HepG2 (cell line): ENCODE data around the gene SLC25A33. TPM values are rescaled to one million over a fixed set of nuclear protein-coding genes. Genes with fewer than 3 reads are reported as not detected.

Experiments
- ARNT2 ChIP-seq: sonication (generic); formaldehyde crosslinking; IDR thresholded peaks from 2 replicates; pipeline ENCODE4 v1.8.0; 2022; ENCODE audit warnings: mild to moderate bottlenecking, low read depth, missing genetic modification reagents, moderate library complexity
- DNMT1 ChIP-seq: sonication (generic); formaldehyde crosslinking; IDR thresholded peaks from 2 replicates; pipeline ENCODE4 v1.5.1; 2020; ENCODE audit warnings: mild to moderate bottlenecking, missing genetic modification reagents
- HNF4G ChIP-seq, 2 experiments: sonication (generic) in 1 of 2; formaldehyde crosslinking in 1 of 2; IDR thresholded peaks; 2 replicates each; pipeline versions ENCODE4 v1.4.0 to v1.6.1; 2011 to 2020; ENCODE audit warnings: borderline replicate concordance in 2 of 2, low read depth in 2 of 2, mild to moderate bottlenecking in 2 of 2, low read length in 1 of 2, missing genetic modification reagents in 1 of 2, moderate library complexity in 1 of 2
- ISX ChIP-seq: sonication (generic); formaldehyde crosslinking; conservative IDR thresholded peaks from 2 replicates; pipeline ENCODE4 v1.5.0; 2020; ENCODE audit warnings: missing genetic modification reagents
- MEF2D ChIP-seq: sonication (generic); formaldehyde crosslinking; IDR thresholded peaks from 2 replicates; pipeline ENCODE4 v1.5.1; 2020; ENCODE audit warnings: mild to moderate bottlenecking, missing genetic modification reagents
- TAF15 ChIP-seq: fragments of 200-400 bp; formaldehyde crosslinking; IDR thresholded peaks from one replicate; pipeline ENCODE4 v1.6.1; 2018; ENCODE audit warnings: mild to moderate bottlenecking, low read depth, low read length; ENCODE audit not compliant: poor library complexity, severe bottlenecking
- TBP ChIP-seq: sonication (generic); formaldehyde crosslinking; IDR thresholded peaks from 2 replicates; pipeline ENCODE4 v1.5.0; 2020; ENCODE audit warnings: missing genetic modification reagents
- ZNF101 ChIP-seq: sonication (generic); formaldehyde crosslinking; IDR thresholded peaks from 2 replicates; pipeline ENCODE4 v1.4.0; 2020; ENCODE audit warnings: mild to moderate bottlenecking, low read depth, missing genetic modification reagents, borderline replicate concordance
- ZNF251 ChIP-seq: sonication (generic); formaldehyde crosslinking; IDR thresholded peaks from 2 replicates; pipeline ENCODE4 v1.9.0; 2021; ENCODE audit warnings: mild to moderate bottlenecking, missing genetic modification reagents
- ZNF431 ChIP-seq: sonication (generic); formaldehyde crosslinking; IDR thresholded peaks from 2 replicates; pipeline ENCODE4 v1.9.0; 2022; ENCODE audit warnings: missing genetic modification reagents, low read depth, mild to moderate bottlenecking, borderline replicate concordance
- ZNF460 ChIP-seq: sonication (generic); formaldehyde crosslinking; IDR thresholded peaks from 2 replicates; pipeline ENCODE4 v1.5.1; 2020; ENCODE audit warnings: missing genetic modification reagents, mild to moderate bottlenecking, borderline replicate concordance
- ZNF557 ChIP-seq: sonication (generic); formaldehyde crosslinking; IDR thresholded peaks from 2 replicates; pipeline ENCODE4 v1.4.0; 2020; ENCODE audit warnings: missing genetic modification reagents
- ZNF766 ChIP-seq: sonication (generic); formaldehyde crosslinking; IDR thresholded peaks from 2 replicates; pipeline ENCODE4 v1.5.0; 2020; ENCODE audit warnings: missing genetic modification reagents, borderline replicate concordance
- polyA plus RNA-seq, 8 experiments: library from polyadenylated mRNA; depleted of rRNA in 3 of 8; stranded (reverse) in 7 of 8; unstranded in 1 of 8; fragments of >200 nt; fragmentation: Illumina TruSeq in 4 of 8; extraction: Trizol in 4 of 8; gene quantifications; 2 replicates each; pipeline versions ENCODE4 v1.2.1 to v1.2.3, GENCODE V29; 2011 to 2016; ENCODE audit warnings: low read depth in 4 of 8, missing spikeins in 1 of 8, mixed read lengths in 1 of 8; ENCODE audit not compliant: insufficient read depth in 1 of 8
- total RNA-seq, 5 experiments: library from RNA; depleted of rRNA; stranded (reverse); fragments of >200 nt; fragmentation: Illumina TruSeq; extraction: Trizol; gene quantifications; 2 replicates each; pipeline ENCODE4 v1.2.3, GENCODE V29; 2016; ENCODE audit warnings: low read depth in 1 of 5
- TF ChIP-seq, protein P1 (sequence below): sonication (generic); formaldehyde crosslinking; IDR thresholded peaks from 2 replicates; pipeline ENCODE4 v1.5.0; 2020; ENCODE audit warnings: missing genetic modification reagents
- TF ChIP-seq, protein P2 (sequence below): sonication (generic); formaldehyde crosslinking; IDR thresholded peaks from 2 replicates; pipeline ENCODE4 v1.5.1; 2020; ENCODE audit warnings: mild to moderate bottlenecking, missing genetic modification reagents, moderate library complexity
- TF ChIP-seq, protein P3 (sequence below): sonication (generic); formaldehyde crosslinking; IDR thresholded peaks from 2 replicates; pipeline ENCODE4 v1.4.0; 2020; ENCODE audit warnings: low read depth, mild to moderate bottlenecking, missing genetic modification reagents
- TF ChIP-seq, protein P4 (sequence below): sonication (generic); formaldehyde crosslinking; conservative IDR thresholded peaks from 2 replicates; pipeline ENCODE4 v1.8.0; 2022; ENCODE audit warnings: missing genetic modification reagents
- TF ChIP-seq, protein P5 (sequence below): sonication (generic); formaldehyde crosslinking; IDR thresholded peaks from 2 replicates; pipeline ENCODE4 v1.4.0; 2020; ENCODE audit warnings: mild to moderate bottlenecking, missing genetic modification reagents

SLC25A33 gene
- total and polyA plus RNA-seq, 2 of the 13 experiments (the other 11 are each of a cell fraction or from before 2014, with no cell fraction given) = 15.4 to 50.3 TPM

DNA sequence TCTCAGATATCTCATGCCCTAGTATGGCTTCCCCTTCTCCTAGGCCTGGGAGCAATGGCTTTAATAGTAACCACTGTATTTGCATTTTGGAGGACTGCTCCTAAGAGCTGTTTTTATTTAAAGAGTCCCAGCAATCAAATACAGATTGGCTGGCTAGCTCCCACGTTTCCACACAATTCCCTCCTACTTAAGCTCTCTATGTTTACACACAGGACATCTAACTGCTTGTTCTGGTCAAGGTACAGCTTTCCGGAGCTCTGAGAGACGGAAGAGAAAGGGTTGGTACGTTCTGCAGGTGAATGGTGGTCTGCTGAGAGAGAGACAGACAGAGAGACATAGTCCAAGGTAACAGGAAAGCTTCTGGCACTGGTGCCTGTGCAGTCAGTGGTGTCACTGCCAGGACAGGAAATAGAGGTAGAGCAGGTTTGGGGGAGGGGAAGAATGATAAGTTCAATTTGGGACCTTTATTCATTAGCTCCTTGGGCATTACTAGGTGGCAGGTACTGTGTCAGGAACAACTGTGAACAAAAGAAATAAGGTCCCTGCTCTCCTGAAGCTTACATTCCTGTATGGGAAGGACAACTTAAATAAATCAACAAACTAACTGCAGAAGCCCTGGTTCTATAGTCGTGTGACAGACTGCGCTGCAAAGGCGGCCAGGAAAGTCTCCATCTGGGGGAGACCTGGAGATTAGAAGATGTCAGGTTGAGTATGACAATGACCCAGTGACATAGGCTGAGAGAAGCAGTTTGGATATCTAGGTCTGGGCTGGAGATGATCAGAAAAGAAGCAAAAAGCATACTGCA is 1.2 kb upstream of the SLC25A33 start (continued):
- TF ChIP-seq ARNT2 (CRISPR knock-in tag) = no peak; the same call in 1 of the 2 replicates
- no peak for TF ChIP-seq TAF15
- TF ChIP-seq ZNF766 (CRISPR knock-in tag) = peak; percentile 53; the same call in 1 of the 2 replicates
- no peak for TF ChIP-seq TBP (CRISPR knock-in tag)
- peak; percentile 46; the same call in 1 of the 2 replicates for TF ChIP-seq ZNF101
- peak; percentile 22; the same call in 1 of the 2 replicates for TF ChIP-seq ZNF431
- TF ChIP-seq, protein P1, sequence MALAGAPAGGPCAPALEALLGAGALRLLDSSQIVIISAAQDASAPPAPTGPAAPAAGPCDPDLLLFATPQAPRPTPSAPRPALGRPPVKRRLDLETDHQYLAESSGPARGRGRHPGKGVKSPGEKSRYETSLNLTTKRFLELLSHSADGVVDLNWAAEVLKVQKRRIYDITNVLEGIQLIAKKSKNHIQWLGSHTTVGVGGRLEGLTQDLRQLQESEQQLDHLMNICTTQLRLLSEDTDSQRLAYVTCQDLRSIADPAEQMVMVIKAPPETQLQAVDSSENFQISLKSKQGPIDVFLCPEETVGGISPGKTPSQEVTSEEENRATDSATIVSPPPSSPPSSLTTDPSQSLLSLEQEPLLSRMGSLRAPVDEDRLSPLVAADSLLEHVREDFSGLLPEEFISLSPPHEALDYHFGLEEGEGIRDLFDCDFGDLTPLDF (CRISPR knock-in tag) = 0 out of 2 replicates have a peak, but pooled peaks have one; percentile 19
- peak; percentile 90 for TF ChIP-seq HNF4G (IDR thresholded peaks at IDR 0.05; ENCODE audit: borderline replicate concordance, low read depth, low read length)
- peak; percentile 59; the same call in 1 of the 2 replicates for TF ChIP-seq HNF4G (CRISPR knock-in tag; IDR thresholded peaks at IDR 0.05; ENCODE audit: borderline replicate concordance, low read depth)
- TF ChIP-seq, protein P2, sequence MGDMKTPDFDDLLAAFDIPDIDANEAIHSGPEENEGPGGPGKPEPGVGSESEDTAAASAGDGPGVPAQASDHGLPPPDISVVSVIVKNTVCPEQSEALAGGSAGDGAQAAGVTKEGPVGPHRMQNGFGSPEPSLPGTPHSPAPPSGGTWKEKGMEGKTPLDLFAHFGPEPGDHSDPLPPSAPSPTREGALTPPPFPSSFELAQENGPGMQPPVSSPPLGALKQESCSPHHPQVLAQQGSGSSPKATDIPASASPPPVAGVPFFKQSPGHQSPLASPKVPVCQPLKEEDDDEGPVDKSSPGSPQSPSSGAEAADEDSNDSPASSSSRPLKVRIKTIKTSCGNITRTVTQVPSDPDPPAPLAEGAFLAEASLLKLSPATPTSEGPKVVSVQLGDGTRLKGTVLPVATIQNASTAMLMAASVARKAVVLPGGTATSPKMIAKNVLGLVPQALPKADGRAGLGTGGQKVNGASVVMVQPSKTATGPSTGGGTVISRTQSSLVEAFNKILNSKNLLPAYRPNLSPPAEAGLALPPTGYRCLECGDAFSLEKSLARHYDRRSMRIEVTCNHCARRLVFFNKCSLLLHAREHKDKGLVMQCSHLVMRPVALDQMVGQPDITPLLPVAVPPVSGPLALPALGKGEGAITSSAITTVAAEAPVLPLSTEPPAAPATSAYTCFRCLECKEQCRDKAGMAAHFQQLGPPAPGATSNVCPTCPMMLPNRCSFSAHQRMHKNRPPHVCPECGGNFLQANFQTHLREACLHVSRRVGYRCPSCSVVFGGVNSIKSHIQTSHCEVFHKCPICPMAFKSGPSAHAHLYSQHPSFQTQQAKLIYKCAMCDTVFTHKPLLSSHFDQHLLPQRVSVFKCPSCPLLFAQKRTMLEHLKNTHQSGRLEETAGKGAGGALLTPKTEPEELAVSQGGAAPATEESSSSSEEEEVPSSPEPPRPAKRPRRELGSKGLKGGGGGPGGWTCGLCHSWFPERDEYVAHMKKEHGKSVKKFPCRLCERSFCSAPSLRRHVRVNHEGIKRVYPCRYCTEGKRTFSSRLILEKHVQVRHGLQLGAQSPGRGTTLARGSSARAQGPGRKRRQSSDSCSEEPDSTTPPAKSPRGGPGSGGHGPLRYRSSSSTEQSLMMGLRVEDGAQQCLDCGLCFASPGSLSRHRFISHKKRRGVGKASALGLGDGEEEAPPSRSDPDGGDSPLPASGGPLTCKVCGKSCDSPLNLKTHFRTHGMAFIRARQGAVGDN (CRISPR knock-in tag) = no peak
- TF ChIP-seq ZNF460 = no peak
- TF ChIP-seq, protein P3, sequence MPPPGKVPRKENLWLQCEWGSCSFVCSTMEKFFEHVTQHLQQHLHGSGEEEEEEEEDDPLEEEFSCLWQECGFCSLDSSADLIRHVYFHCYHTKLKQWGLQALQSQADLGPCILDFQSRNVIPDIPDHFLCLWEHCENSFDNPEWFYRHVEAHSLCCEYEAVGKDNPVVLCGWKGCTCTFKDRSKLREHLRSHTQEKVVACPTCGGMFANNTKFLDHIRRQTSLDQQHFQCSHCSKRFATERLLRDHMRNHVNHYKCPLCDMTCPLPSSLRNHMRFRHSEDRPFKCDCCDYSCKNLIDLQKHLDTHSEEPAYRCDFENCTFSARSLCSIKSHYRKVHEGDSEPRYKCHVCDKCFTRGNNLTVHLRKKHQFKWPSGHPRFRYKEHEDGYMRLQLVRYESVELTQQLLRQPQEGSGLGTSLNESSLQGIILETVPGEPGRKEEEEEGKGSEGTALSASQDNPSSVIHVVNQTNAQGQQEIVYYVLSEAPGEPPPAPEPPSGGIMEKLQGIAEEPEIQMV (CRISPR knock-in tag) = peak; percentile 66; the same call in 1 of the 2 replicates
- TF ChIP-seq, protein P4, sequence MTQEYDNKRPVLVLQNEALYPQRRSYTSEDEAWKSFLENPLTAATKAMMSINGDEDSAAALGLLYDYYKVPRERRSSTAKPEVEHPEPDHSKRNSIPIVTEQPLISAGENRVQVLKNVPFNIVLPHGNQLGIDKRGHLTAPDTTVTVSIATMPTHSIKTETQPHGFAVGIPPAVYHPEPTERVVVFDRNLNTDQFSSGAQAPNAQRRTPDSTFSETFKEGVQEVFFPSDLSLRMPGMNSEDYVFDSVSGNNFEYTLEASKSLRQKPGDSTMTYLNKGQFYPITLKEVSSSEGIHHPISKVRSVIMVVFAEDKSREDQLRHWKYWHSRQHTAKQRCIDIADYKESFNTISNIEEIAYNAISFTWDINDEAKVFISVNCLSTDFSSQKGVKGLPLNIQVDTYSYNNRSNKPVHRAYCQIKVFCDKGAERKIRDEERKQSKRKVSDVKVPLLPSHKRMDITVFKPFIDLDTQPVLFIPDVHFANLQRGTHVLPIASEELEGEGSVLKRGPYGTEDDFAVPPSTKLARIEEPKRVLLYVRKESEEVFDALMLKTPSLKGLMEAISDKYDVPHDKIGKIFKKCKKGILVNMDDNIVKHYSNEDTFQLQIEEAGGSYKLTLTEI = no peak
- no peak for TF ChIP-seq DNMT1
- TF ChIP-seq MEF2D (CRISPR knock-in tag) = peak; percentile 92
- TF ChIP-seq ZNF557 (CRISPR knock-in tag) = no peak
- TF ChIP-seq, protein P5, sequence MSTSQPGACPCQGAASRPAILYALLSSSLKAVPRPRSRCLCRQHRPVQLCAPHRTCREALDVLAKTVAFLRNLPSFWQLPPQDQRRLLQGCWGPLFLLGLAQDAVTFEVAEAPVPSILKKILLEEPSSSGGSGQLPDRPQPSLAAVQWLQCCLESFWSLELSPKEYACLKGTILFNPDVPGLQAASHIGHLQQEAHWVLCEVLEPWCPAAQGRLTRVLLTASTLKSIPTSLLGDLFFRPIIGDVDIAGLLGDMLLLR (CRISPR knock-in tag) = no peak
- no peak for TF ChIP-seq ISX (CRISPR knock-in tag)
- TF ChIP-seq ZNF251 = no peak
